Renal cortex interstitium (tissue), 15 donors: Measurements from ENCODE around the gene ENO1. TPM values are rescaled to one million over a fixed set of nuclear protein-coding genes. Genes with fewer than 3 reads are reported as not detected.
"Not testable (repeated sequence)": the region's sequence is repeated elsewhere in the genome, so short reads cannot be mapped to it uniquely, and the experiment has no call there.

Source experiments
- DNase-seq, 11 donors: peaks; one replicate each; pipeline ENCODE4 v3.0.0-alpha.2; 2013; ENCODE audit warnings: low read depth in 9 of 11, low spot score in 4 of 11; ENCODE audit errors: extremely low read depth in 1 of 11
- long read RNA-seq, 16 experiments: transcript quantifications; one replicate each; lab custom pipeline, GENCODE V29; 2026
- polyA plus RNA-seq, 3 donors: library from polyadenylated mRNA; unstranded; fragments of 120-200 nt; gene quantifications; one replicate each; pipeline ENCODE4 v1.2.1, GENCODE V29; 2013; ENCODE audit not compliant: insufficient read length in 3 of 3

ENO1 gene
- polyA plus RNA-seq, result 100 to 1,000 TPM; 887 to 994 (median 909) TPM
- long read RNA-seq, donor 1, transcript ENO1-201 (12 exons, 1,781 nt), result major isoform, 172 of 322 reads
- long read RNA-seq, donor 1, partial matches to known transcripts, result 143 of 322 reads
- long read RNA-seq, donor 1, other reads (novel, unspliced or antisense), result 6 of 322 reads
- long read RNA-seq, donor 2, transcript ENO1-201 (12 exons, 1,781 nt), result major isoform, 146 of 257 reads
- long read RNA-seq, donor 2, partial matches to known transcripts, result 102 of 257 reads
- long read RNA-seq, donor 2, other reads (novel, unspliced or antisense), result 5 of 257 reads
- long read RNA-seq, donor 3, transcript ENO1-201 (12 exons, 1,781 nt), result major isoform, 325 of 564 reads
- long read RNA-seq, donor 3, partial matches to known transcripts, result 219 of 564 reads
- long read RNA-seq, donor 3, other reads (novel, unspliced or antisense), result 11 of 564 reads
- long read RNA-seq, donor 4, transcript ENO1-206 (3 exons, 1,247 nt), result minor isoform, 6 of 376 reads
- long read RNA-seq, donor 4, transcript ENO1-201 (12 exons, 1,781 nt), result major isoform, 179 of 376 reads
- long read RNA-seq, donor 4, partial matches to known transcripts, result 175 of 376 reads
- long read RNA-seq, donor 4, other reads (novel, unspliced or antisense), result 8 of 376 reads
- long read RNA-seq, donor 5, result 0 reads
- long read RNA-seq, donor 6, transcript ENO1-201 (12 exons, 1,781 nt), result major isoform, 152 of 394 reads
- long read RNA-seq, donor 6, transcript ENO1-203 (9 exons, 2,548 nt), result minor isoform, 8 of 394 reads
- long read RNA-seq, donor 6, transcript ENO1-206 (3 exons, 1,247 nt), result minor isoform, 8 of 394 reads
- long read RNA-seq, donor 6, partial matches to known transcripts, result 212 of 394 reads
- long read RNA-seq, donor 6, other reads (novel, unspliced or antisense), result 13 of 394 reads
- long read RNA-seq, donor 7, transcript ENO1-201 (12 exons, 1,781 nt), result major isoform, 225 of 512 reads
- long read RNA-seq, donor 7, transcript ENO1-203 (9 exons, 2,548 nt), result minor isoform, 6 of 512 reads
- long read RNA-seq, donor 7, partial matches to known transcripts, result 262 of 512 reads
- long read RNA-seq, donor 7, other reads (novel, unspliced or antisense), result 17 of 512 reads
- long read RNA-seq, donor 8, transcript ENO1-203 (9 exons, 2,548 nt), result minor isoform, 8 of 770 reads
- long read RNA-seq, donor 8, transcript ENO1-201 (12 exons, 1,781 nt), result major isoform, 405 of 770 reads
- long read RNA-seq, donor 8, transcript ENO1-206 (3 exons, 1,247 nt), result minor isoform, 7 of 770 reads
- long read RNA-seq, donor 8, partial matches to known transcripts, result 299 of 770 reads
- long read RNA-seq, donor 8, other reads (novel, unspliced or antisense), result 49 of 770 reads
- long read RNA-seq, donor 9, transcript ENO1-201 (12 exons, 1,781 nt), result major isoform, 231 of 467 reads
- long read RNA-seq, donor 9, partial matches to known transcripts, result 225 of 467 reads
- long read RNA-seq, donor 9, other reads (novel, unspliced or antisense), result 5 of 467 reads
- long read RNA-seq, donor 10, transcript ENO1-201 (12 exons, 1,781 nt), result major isoform, 225 of 503 reads
- long read RNA-seq, donor 10, transcript ENO1-203 (9 exons, 2,548 nt), result minor isoform, 7 of 503 reads
- long read RNA-seq, donor 10, partial matches to known transcripts, result 260 of 503 reads
- long read RNA-seq, donor 10, other reads (novel, unspliced or antisense), result 6 of 503 reads
- long read RNA-seq, donor 11, transcript ENO1-201 (12 exons, 1,781 nt), result major isoform, 145 of 292 reads
- long read RNA-seq, donor 11, partial matches to known transcripts, result 135 of 292 reads
- long read RNA-seq, donor 11, other reads (novel, unspliced or antisense), result 7 of 292 reads
- long read RNA-seq, donor 12, transcript ENO1-201 (12 exons, 1,781 nt), result major isoform, 92 of 256 reads
- long read RNA-seq, donor 12, partial matches to known transcripts, result 152 of 256 reads
- long read RNA-seq, donor 12, other reads (novel, unspliced or antisense), result 6 of 256 reads
- long read RNA-seq, donor 13, transcript ENO1-201 (12 exons, 1,781 nt), result major isoform, 329 of 774 reads
- long read RNA-seq, donor 13, transcript ENO1-203 (9 exons, 2,548 nt), result minor isoform, 6 of 774 reads
- long read RNA-seq, donor 13, transcript ENO1-206 (3 exons, 1,247 nt), result minor isoform, 6 of 774 reads
- long read RNA-seq, donor 13, partial matches to known transcripts, result 393 of 774 reads
- long read RNA-seq, donor 13, other reads (novel, unspliced or antisense), result 39 of 774 reads
- long read RNA-seq, donor 14, transcript ENO1-203 (9 exons, 2,548 nt), result minor isoform, 9 of 420 reads
- long read RNA-seq, donor 14, transcript ENO1-201 (12 exons, 1,781 nt), result major isoform, 229 of 420 reads
- long read RNA-seq, donor 14, partial matches to known transcripts, result 174 of 420 reads
- long read RNA-seq, donor 14, other reads (novel, unspliced or antisense), result 5 of 420 reads
- long read RNA-seq, donor 15, transcript ENO1-201 (12 exons, 1,781 nt), result major isoform, 116 of 243 reads
- long read RNA-seq, donor 15, transcript ENO1-206 (3 exons, 1,247 nt), result minor isoform, 5 of 243 reads
- long read RNA-seq, donor 15, partial matches to known transcripts, result 120 of 243 reads
- long read RNA-seq, donor 15, other reads (novel, unspliced or antisense), result 0 of 243 reads
- long read RNA-seq, donor 16, transcript ENO1-201 (12 exons, 1,781 nt), result major isoform, 477 of 1,119 reads
- long read RNA-seq, donor 16, transcript ENO1-203 (9 exons, 2,548 nt), result minor isoform, 8 of 1,119 reads
- long read RNA-seq, donor 16, transcript ENO1-206 (3 exons, 1,247 nt), result minor isoform, 9 of 1,119 reads
- long read RNA-seq, donor 16, partial matches to known transcripts, result 581 of 1,119 reads
- long read RNA-seq, donor 16, other reads (novel, unspliced or antisense), result 43 of 1,119 reads

DNA sequence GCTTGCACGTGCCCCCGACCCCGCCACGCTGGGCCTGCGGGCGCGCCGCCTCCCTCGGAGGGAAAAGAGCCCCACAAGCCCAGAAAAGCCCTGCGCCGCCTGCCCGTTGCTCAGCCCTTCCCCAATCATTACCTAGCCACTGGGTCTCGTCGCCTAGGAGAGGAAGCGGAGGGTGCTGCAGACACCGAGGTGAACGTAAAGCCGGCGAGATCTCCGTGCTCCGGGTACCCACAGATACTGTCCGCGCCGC, at the start of gene ENO1:
Gene ENO1 (minus strand): TSS at position 239 of the 250 bp plus-strand sequence. CDS start 3,778 bp downstream, outside the sequence.
- no peak for DNase-seq

DNA sequence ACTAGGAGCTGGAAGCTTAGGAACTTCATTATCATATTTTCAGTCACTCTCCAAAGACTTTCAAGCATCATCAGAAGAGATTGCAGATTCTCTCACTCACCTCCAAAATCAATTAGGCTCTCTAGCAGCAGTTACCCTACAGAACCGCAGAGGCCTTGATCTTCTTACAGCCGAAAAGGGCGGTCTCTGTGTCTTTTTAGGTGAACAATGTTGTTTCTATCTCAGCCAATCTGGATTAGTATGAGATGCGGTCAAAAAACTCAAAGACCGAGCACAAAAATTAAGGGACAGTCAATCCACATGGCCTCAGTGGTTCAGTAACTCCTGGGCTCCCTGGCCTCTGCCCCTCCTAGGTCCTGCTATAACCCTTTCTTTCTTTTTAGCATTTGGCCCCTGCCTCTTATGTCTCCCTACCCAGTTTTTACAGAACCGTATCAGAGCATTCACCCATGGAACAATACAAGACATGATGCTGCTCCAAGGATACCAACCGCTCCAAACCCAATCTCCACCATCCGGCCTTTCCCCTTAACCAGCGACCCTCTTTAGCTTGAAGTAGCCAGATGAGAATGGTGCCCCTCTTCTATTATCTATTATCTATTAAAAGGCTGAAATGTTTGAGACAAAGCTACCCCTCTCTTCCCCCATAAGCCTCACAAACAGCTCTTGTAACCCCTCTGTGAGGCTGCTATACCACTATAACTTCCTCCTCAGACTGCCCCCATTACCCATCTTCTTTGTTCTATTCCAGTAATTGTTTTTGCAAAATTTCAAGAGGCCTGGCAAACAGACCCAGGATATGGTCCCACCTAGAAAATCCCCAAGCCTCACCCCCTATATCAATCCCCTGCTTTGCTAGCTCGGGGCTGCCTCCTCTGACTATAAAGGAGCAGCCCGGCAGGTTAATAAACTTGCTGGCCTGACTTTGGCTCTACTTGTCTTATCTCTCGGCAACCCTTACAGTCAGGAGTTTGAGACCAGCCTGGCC, 48.5 kb upstream of the ENO1 start:
- no peak for DNase-seq

DNA sequence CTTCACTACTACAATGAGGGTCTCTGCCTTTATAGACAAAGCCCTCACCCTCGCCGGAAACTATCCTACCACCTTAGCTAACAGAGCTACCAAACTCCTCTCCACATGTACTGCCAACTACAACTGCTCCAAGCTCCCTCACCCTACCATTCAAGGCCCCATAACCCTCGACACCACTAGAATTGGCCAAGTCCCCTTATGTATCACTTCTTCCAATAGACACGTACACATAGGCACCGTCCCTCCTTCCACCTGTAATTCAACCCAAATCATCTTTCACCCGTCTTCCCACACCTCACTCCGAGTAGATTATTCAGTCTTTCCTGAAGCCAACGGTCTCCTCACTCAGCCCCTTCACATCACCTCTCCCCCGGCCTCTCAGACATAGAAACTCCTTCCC, 47.5 kb upstream of the ENO1 start:
- no peak for DNase-seq

DNA sequence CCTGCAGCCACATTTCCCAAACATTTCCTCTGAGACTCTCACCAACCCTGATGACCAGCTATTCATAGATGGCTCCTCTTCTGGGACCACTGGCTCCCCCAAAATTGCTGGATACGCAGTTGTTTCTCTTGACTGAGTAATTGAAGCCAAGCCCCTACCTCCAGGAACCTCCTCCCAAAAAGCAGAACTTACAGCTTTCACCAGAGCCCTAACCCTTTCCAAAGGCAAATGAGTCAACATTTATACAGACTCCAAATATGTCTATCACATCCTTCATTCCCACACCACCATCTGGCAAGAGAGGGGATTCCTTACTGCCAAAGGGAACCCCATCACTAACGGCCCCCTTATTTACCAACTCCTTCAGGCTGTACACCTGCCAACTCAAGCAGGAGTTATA, 46.9 kb upstream of the ENO1 start:
- DNase-seq, result no peak

DNA sequence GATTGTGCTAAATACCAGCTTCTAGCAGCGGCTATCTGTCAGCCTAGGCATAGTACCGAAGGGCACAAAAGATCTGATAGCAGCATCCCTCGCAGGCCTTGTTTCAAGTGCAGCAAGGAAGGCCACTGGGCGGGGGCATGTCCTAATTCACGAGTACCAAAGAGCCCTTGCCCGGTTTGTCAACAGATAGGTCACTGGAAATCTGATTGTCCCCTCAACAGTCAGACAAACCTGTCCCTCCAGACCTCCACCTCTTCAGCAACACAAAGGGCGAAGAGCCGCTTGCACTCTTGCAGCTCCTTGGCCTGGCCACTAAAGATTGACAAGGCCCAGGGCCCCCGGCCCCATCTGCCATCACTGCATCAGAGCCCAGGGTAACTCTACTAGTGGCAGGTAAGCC, 44.5 kb upstream of the ENO1 start:
- DNase-seq, result no peak

DNA sequence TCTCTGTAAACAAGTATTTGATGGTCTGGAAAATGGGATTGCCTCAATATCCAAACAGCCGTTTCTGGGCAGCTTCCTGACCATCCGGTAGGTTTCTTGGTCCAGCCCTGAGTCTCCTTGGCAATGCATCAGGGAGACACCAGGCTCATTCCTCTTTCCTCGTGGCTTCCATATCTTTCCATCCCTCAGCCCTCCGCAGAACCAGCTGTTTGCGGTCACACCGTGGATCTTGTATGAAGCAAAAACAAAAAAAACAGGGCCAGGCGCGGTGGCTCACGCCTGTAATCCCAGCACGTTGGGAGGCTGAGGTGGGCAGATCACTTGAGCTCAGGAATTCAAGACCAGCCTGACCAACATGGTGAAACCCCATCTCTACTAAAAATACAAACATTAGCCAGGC, 39.0 kb upstream of the ENO1 start:
- not testable (repeated sequence) for DNase-seq

DNA sequence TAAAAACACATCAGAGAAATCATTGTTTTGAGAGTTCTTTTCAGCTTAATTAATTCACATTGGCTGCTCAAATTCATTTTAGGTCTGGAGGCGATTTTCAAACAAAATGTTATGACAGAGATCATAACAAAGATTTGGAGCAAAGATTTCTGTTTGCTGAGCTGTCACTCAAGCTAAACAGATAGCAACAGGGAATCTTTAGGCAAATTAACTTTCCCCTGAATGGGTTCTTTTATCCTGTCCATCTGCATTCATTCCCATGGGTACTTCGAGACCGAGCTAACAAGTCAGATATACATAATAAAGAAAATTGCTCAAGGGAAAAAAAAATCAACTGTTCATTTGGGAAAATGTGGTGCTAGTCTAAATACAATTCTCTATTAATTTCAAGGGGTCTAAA, 37.0 kb upstream of the ENO1 start:
- no peak for DNase-seq

DNA sequence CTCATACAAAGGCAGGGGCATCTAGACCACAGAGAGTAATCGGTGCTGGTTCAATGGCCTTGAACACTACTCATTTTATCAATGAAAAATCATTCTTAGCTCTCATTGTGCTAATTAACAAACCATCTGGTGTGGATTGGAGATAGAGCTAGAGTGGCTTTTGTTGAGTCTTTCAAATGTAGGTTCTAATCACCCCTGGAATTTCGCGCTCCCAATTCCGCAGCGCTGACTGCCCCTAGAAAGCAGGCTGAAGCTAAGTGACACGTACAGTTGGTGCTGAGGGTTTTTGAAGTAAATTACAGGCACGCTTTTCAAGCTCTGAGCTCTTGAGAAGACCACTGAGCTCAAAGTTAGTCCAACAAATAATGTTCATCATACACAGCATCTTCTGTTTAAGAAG, 36.0 kb upstream of the ENO1 start:
- no peak for DNase-seq

DNA sequence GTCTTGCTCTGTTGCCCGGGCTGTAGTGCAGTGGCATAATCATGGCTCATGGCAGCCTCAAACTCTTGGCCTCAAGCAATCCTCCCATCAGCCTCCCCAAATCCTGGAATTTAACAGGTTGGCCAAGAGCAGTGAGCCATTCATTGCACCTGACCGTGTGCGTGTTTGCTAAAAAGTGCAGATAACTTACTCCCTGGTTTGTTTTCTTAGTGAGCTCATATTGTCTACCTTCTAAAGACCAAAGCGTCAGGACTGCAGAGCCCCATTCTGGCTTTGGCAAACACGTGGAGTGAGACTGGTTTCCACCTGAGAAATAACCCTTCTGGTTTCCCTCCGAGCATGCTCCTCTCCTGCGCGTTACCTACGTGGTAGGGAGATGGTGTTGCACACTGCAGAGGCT, 35.0 kb upstream of the ENO1 start:
- no peak for DNase-seq

DNA sequence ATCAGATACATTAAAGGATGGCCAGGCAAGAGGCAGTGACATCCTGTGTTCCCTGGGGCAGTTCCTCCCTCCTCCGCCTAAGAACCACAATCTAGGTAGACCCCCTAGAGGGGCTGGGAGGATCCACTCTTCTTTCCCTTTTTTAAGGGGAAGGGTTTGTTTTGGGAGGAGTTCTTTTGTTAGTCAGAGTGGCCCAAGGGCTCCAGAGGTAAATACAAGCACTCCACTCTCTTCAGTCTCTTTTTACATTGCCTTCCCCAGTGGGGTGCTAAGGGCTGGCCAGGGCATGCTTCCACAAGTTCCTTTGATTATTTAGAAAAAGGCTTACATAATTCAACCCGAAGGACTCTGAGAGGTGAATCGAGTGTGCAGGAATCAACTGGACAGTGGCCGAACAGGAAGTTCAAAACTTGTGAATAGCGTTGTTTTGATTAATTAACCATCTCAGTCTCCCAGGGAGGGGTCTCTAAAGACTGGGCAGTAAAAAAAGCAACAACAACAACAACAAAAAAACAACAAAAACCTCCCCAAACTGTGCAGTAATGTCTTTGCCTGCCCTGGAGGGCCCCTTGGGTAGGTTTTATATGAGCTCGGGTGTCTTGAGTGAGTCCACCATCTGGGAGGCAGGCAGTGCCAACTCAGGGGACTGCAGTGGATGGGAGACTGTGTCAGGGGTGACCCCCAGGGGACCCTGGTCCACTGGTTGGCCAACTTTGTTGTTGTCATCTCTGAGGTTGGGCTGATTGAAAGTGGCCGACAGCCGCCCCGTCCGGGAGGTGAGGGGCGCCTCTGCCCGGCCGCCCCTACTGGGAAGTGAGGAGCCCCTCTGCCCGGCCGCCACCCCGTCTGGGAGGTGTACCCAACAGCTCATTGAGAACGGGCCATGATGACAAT, 33.2 kb upstream of the ENO1 start:
- DNase-seq, result no peak

DNA sequence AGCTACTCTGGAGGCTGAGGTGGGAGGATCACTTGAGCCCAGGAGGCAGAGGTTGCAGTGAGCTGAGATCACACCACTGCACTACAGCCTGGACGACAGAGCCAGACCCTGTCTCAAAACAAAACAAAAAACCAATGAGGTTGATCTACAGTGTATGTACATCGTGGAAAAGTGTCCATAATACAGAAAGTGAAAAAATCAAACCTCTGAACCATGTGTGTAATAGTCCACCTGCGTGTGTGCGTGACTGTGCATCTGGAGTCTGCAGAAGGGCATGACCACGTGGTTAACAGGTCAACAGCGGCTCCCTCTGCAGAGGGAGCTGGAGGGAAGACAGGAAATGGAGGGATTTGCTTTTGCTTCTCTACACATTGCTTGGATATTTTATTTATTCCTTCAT, 32.4 kb upstream of the ENO1 start:
- DNase-seq, result no peak

DNA sequence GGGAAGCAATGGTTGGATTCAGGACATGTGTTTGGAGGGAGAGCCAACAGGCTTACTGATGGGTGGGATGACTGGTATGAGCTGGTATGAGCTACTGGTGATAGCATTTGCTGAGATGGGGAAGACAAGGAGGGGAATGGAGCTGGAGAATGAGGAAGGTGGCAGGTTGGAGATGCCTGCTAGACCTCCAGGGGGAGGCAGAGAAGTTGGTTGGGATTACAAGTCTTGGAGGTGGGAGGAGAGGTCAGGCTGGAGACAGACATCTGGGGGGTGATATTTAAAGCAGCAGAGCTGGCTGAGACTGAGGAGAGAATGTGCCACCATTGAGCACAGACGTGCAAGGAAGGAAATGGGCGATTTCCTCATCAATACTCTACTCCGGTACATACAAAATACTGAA, 31.8 kb upstream of the ENO1 start:
- no peak for DNase-seq

DNA sequence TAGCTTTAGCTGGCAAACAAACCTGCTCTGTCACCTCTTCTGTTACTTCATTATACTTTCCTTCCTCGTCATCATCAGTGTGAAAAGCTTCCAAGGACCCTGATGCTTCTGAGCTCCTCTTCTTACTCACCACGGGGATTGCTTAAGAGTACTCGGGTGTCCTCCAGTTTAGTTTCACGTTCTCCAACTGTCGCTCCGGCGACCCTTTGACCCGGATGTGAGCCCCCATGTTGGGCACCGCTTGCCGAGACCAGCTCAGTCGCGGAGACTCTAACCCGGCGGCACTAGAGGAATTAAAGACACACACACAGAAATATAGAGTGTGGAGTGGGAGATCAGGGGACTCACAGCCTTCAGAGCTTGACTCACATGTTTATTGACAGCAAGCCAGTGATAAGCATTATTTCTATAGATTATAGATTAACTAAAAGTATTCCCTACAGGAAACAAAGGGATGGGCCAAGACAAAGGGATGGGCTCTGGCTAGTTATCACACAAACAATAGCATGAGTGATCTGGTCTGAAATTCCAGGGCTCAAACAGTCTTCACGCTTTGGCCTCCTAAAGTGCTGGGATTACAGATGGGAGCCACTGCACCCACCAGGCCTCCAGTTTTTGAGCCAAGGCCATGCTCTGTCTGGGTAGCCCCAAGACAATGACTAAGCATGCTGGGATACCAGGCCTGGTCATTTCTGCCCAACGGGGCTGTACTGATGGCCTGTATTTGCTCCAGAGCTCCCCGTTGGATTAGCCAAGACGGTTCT, 30.1 kb upstream of the ENO1 start:
- DNase-seq, result no peak
